BE2C (cell line): ENCODE data around the gene ZDHHC22.

Experiments
- DNase-seq: peaks from one replicate; pipeline ENCODE4 v3.0.0-alpha.2; 2020
- H3K27me3 ChIP-seq: fragments of 250-450 bp; sonication (Bioruptor Pico); 2 replicates; pipeline ENCODE4 v1.5.1; 2020; ENCODE audit warnings: mild to moderate bottlenecking
- H3K36me3 ChIP-seq: fragments of 250-450 bp; sonication (Bioruptor Pico); 2 replicates; pipeline ENCODE4 v1.5.1; 2020; ENCODE audit warnings: mild to moderate bottlenecking
- H3K4me1 ChIP-seq: fragments of 250-450 bp; sonication (Bioruptor Pico); 2 replicates; pipeline ENCODE4 v1.5.1; 2020
- H3K4me3 ChIP-seq: 2 replicates; pipeline ENCODE4 v1.5.1; 2011; ENCODE audit warnings: low read depth, low read length
- H3K9me3 ChIP-seq: fragments of 250-450 bp; sonication (Bioruptor Pico); 2 replicates; pipeline ENCODE4 v1.5.1; 2020
- CTCF ChIP-seq: IDR thresholded peaks from 2 replicates; pipeline ENCODE4 v1.5.1; 2012; ENCODE audit warnings: mild to moderate bottlenecking, low read depth, low read length

The ZDHHC22 gene

GRCh38 chr14:77143071-77143470, 1.5 kb upstream of the ZDHHC22 start:
- TF ChIP-seq CTCF, result no peak
- Histone ChIP-seq H3K9me3 (no peaks in the 10 kb centered on the region), H3K27me3 (peaks cover 18% of the 10 kb centered on the region), H3K4me1 (peaks cover 2% of the 10 kb centered on the region; the same call in 1 of the 2 replicates), H3K36me3 (no peaks in the 10 kb centered on the region), H3K4me3 (no peak overlapping the region)
- peak; percentile 43 for DNase-seq

DNA sequence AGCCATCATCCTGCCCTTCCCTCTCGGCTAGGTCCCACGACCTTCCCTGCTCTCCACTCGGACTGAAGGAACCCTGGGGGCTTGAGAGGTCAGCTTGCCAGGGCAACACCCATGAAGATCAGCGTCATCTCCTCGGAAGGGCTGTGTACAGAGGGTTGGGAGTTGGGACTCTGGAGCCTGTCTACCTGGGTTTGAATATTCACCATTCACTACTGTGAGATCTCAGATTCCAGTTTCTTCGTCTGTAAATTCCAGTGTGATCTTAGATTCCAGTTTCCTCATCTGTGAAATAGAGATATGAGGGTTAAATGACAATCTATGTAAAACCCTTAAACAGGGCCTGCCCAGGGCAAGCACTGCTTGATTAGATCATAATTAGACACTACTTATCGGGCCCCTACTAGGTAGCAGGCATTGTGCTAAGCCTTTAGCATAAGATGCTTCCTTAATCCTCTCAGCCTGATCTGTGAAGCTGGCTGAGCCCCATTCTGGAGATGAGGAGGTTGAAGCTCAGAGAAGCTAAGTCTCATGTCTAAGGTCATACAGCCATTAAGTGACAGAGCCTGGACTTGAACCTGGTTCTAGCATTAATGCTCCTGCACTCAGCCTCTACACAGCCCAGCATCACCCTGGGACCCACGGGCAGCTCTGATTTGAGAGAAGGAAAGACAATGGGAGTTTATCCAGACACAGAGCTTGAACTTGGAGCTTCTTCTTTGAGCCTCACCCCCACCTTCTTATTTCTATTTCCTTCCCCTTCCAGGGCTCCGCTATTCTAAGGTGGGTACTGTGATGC, 612 bp upstream of the ZDHHC22 start:
- no peak for DNase-seq
- TF ChIP-seq CTCF, result no peak

GRCh38 chr14:77140359-77141213, 1.0 kb downstream of the ZDHHC22 start:
- no peaks in the 10 kb centered on the region for H3K36me3 ChIP-seq
- H3K4me3 ChIP-seq, result peak overlapping the region; percentile 62
- no peak for TF ChIP-seq CTCF
- no peaks in the 10 kb centered on the region for H3K9me3 ChIP-seq
- H3K4me1 ChIP-seq, result peaks cover 2% of the 10 kb centered on the region; the same call in 1 of the 2 replicates
- DNase-seq, result no peak
- H3K27me3 ChIP-seq, result peaks cover 18% of the 10 kb centered on the region

More for the DNA sequence above, 612 bp upstream of the ZDHHC22 start:
- no peaks in the 10 kb centered on the region for H3K9me3 ChIP-seq
- H3K4me1 ChIP-seq, result peaks cover 2% of the 10 kb centered on the region; the same call in 1 of the 2 replicates
- H3K4me3 ChIP-seq, result peak overlapping the region; percentile 62
- H3K36me3 ChIP-seq, result no peaks in the 10 kb centered on the region
- peaks cover 18% of the 10 kb centered on the region for H3K27me3 ChIP-seq

- peak; percentile 74 for TF ChIP-seq CTCF
- no peaks in the 10 kb centered on the region for H3K9me3 ChIP-seq
- H3K4me1 ChIP-seq, result peaks cover 2% of the 10 kb centered on the region; the same call in 1 of the 2 replicates
- H3K4me3 ChIP-seq, result peak overlapping the region; percentile 62
- DNase-seq, result peak; percentile 79
- peaks cover 18% of the 10 kb centered on the region for H3K27me3 ChIP-seq
- no peaks in the 10 kb centered on the region for H3K36me3 ChIP-seq
These were observed 1.8 kb downstream of the ZDHHC22 start for GRCh38 chr14:77139540-77140358.

DNA sequence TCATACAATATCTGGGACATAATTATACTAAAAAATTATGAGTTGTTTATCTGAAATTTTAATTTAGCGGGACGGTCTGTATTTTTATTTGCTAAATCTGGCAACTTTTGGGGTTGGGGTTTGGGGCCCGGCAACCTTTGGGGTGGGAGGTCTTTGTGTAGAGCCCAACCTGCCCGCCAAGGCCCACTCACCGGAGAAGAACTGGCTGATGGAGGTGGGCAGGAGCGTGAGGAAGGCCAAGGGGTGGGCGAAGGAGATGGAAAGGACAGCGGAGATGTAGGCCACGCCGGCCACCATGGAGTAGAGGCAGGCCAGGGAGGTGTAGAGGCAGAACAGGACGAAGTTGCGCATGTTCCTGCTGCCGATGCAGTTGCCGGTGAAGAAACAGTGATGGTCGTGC, 2.6 kb downstream of the ZDHHC22 start:
- no peak for TF ChIP-seq CTCF
- Histone ChIP-seq H3K27me3 (peaks cover 18% of the 10 kb centered on the region), H3K4me3 (no peak overlapping the region), H3K36me3 (no peaks in the 10 kb centered on the region), H3K9me3 (no peaks in the 10 kb centered on the region), H3K4me1 (peaks cover 2% of the 10 kb centered on the region; the same call in 1 of the 2 replicates)
- no peak for DNase-seq
